HepG2 (cell line): ENCODE results near the gene ANKRD40. TPM values are rescaled to one million over a fixed set of nuclear protein-coding genes. Genes with fewer than 3 reads are reported as not detected.

Source experiments
- ATAC-seq: fragments of 200-7000 bp; cut with Tn5 transposase; 3 replicates; pipeline ENCODE4 v1.9.1; 2020; ENCODE audit warnings: mild to moderate bottlenecking, moderate library complexity
- BruUV-seq: library from RNA; stranded (reverse); fragments of 400-500 nt; replicated peaks from 2 replicates; lab custom pipeline; 2021; lab: Mats Ljungman, UMichigan
- CTCF ChIA-PET: fragments of 300-600 bp; formaldehyde crosslinking; extraction: SDS; loops from one replicate; lab custom pipeline; 2021; ENCODE audit warnings: low total read pairs, inconsistent platforms, low intra/inter-chr PET ratio; lab: Yijun Ruan, JAX
- POLR2A ChIA-PET: fragments of 350-600 bp; sonication (Branson Sonifier 250); formaldehyde crosslinking; loops from one replicate; lab custom pipeline; 2020; ENCODE audit warnings: antibody characterized with exemption, inconsistent platforms; lab: Yijun Ruan, JAX
- DNase-seq: peaks from one replicate; pipeline ENCODE4 v3.0.0-alpha.2; 2015; ENCODE audit warnings: low spot score
- FAIRE-seq: peaks from 3 replicates; lab custom pipeline; 2011; peaks lifted over from hg19 to GRCh38; lab: Jason Lieb, UNC
- H2AFZ ChIP-seq: one replicate; pipeline ENCODE4 v1.6.1; 2011; ENCODE audit warnings: low read length, inconsistent platforms
- H3K27ac ChIP-seq: fragments of 300-600 bp; 3 replicates; pipeline ENCODE4 v1.8.0; 2011; ENCODE audit warnings: mixed run types, mild to moderate bottlenecking, mixed read lengths, low read length, inconsistent platforms; ENCODE audit not compliant: insufficient read depth; ENCODE audit errors: extremely low read length
- H3K27me3 ChIP-seq, 2 experiments: fragments of 200-600 bp in 1 of 2; 2 replicates in 1 of 2; 3 replicates in 1 of 2; pipeline versions ENCODE4 v1.6.0 to v1.8.0; 2011; ENCODE audit warnings: low read length in 2 of 2, mild to moderate bottlenecking in 2 of 2, moderate library complexity in 2 of 2, inconsistent platforms in 1 of 2; ENCODE audit not compliant: insufficient read depth in 2 of 2, control insufficient read depth in 1 of 2
- H3K36me3 ChIP-seq, 2 experiments: fragments of 200-600 bp in 1 of 2; replicated peaks in 1 of 2; 2 replicates in 1 of 2; 3 replicates in 1 of 2; pipeline versions ENCODE4 v1.5.1 to v1.8.0; 2011; ENCODE audit warnings: low read length in 2 of 2, inconsistent platforms in 1 of 2; ENCODE audit not compliant: insufficient read depth in 2 of 2, control insufficient read depth in 1 of 2
- H3K4me1 ChIP-seq: 2 replicates; pipeline ENCODE4 v1.5.1; 2012; ENCODE audit warnings: low read length, inconsistent platforms; ENCODE audit not compliant: insufficient read depth
- H3K4me2 ChIP-seq: 2 replicates; pipeline ENCODE4 v1.6.0; 2011; ENCODE audit warnings: low read depth, low read length, inconsistent platforms
- H3K4me3 ChIP-seq, 3 experiments: fragments of 200-600 bp in 1 of 3; sonication (generic), shearing (Covaris generic) in 1 of 3; replicated peaks in 1 of 3; 2 replicates each; pipeline ENCODE4 v1.5.1; 2011 to 2016; ENCODE audit warnings: low read length in 3 of 3, inconsistent platforms in 2 of 3, low read depth in 2 of 3, mild to moderate bottlenecking in 2 of 3, control low read depth in 1 of 3, mixed read lengths in 1 of 3; ENCODE audit not compliant: insufficient read depth in 1 of 3
- H3K79me2 ChIP-seq: one replicate; pipeline ENCODE4 v1.6.1; 2011; ENCODE audit warnings: low read length, inconsistent platforms; ENCODE audit not compliant: insufficient read depth
- H3K9ac ChIP-seq: 2 replicates; pipeline ENCODE4 v1.6.0; 2011; ENCODE audit warnings: mild to moderate bottlenecking, low read depth, low read length, inconsistent platforms; ENCODE audit not compliant: insufficient read depth
- H3K9me3 ChIP-seq: 2 replicates; pipeline ENCODE4 v1.5.1; 2012; ENCODE audit warnings: mild to moderate bottlenecking, low read length
- H4K20me1 ChIP-seq: 2 replicates; pipeline ENCODE4 v1.6.0; 2011; ENCODE audit warnings: inconsistent platforms, mild to moderate bottlenecking, low read length, moderate library complexity; ENCODE audit not compliant: insufficient read depth
- ATF7 ChIP-seq, 2 experiments: fragments of 450-650 bp in 1 of 2; sonication (generic) in 1 of 2; formaldehyde crosslinking in 1 of 2; IDR thresholded peaks; 2 replicates each; pipeline versions ENCODE4 v1.4.0 to v1.6.1; 2016 to 2020; ENCODE audit warnings: antibody characterized with exemption in 1 of 2, mild to moderate bottlenecking in 1 of 2, missing genetic modification reagents in 1 of 2
- CEBPB ChIP-seq: IDR thresholded peaks from 2 replicates; pipeline ENCODE4 v1.6.1; 2011; ENCODE audit warnings: low read depth, low read length, improper control_type of control experiment, borderline replicate concordance
- FLYWCH1 ChIP-seq: sonication (generic); formaldehyde crosslinking; IDR thresholded peaks from 2 replicates; pipeline ENCODE4 v1.8.1; 2023; ENCODE audit warnings: mild to moderate bottlenecking, missing genetic modification reagents
- HOMEZ ChIP-seq: IDR thresholded peaks from 2 replicates; pipeline ENCODE4 v1.6.1; 2016; ENCODE audit warnings: low read depth
- SRSF1 ChIP-seq: fragments of 200-400 bp; formaldehyde crosslinking; optimal IDR thresholded peaks from 2 replicates; pipeline ENCODE3; 2017; ENCODE audit warnings: mild to moderate bottlenecking, low read depth, low read length, moderate library complexity
- ZBTB14 ChIP-seq: sonication (generic); formaldehyde crosslinking; IDR thresholded peaks from 2 replicates; pipeline ENCODE4 v1.4.0; 2020; ENCODE audit warnings: missing genetic modification reagents
- ZNF580 ChIP-seq: IDR thresholded peaks from 2 replicates; pipeline ENCODE4 v1.6.1; 2016; ENCODE audit warnings: low read depth, borderline replicate concordance
- ZNF761 ChIP-seq: sonication (generic); formaldehyde crosslinking; conservative IDR thresholded peaks from 2 replicates; pipeline ENCODE4 v1.4.0; 2020; ENCODE audit warnings: mild to moderate bottlenecking, missing genetic modification reagents
- WGBS: methylation state at CpG from one replicate; pipeline ENCODE4 v1.1.6; 2017; ENCODE audit warnings: low lambda C conversion rate; 5-methylcytosine and 5-hydroxymethylcytosine counted together
- in situ Hi-C: cut with HindIII; loops from 2 replicates; pipeline ENCODE4 v1.10.0; 2017; ENCODE audit warnings: low pct_unique_long_range_greater_than_20kb; ENCODE audit not compliant: extremely low pct_ligation_motif_present
- intact Hi-C: fragments of 100-400 bp; cut with micrococcal nuclease; formaldehyde crosslinking; loops from one replicate; pipeline ENCODE4 v1.10.0; 2022; ENCODE audit not compliant: unreplicated experiment
- polyA plus RNA-seq, 8 experiments: library from polyadenylated mRNA; depleted of rRNA in 3 of 8; stranded (reverse) in 7 of 8; unstranded in 1 of 8; fragments of >200 nt; fragmentation: Illumina TruSeq in 4 of 8; extraction: Trizol in 4 of 8; gene quantifications; 2 replicates each; pipeline versions ENCODE4 v1.2.1 to v1.2.3, GENCODE V29; 2011 to 2016; ENCODE audit warnings: low read depth in 4 of 8, missing spikeins in 1 of 8, mixed read lengths in 1 of 8; ENCODE audit not compliant: insufficient read depth in 1 of 8
- total RNA-seq, 5 experiments: library from RNA; depleted of rRNA; stranded (reverse); fragments of >200 nt; fragmentation: Illumina TruSeq; extraction: Trizol; gene quantifications; 2 replicates each; pipeline ENCODE4 v1.2.3, GENCODE V29; 2016; ENCODE audit warnings: low read depth in 1 of 5
- TF ChIP-seq, protein P1 (sequence below), 2 experiments: fragments of 450-650 bp in 1 of 2; sonication (generic) in 1 of 2; formaldehyde crosslinking; IDR thresholded peaks; 2 replicates each; pipeline versions ENCODE4 v1.5.0 to v1.8.0; 2020 to 2022; ENCODE audit warnings: mild to moderate bottlenecking in 1 of 2, missing genetic modification reagents in 1 of 2
- TF ChIP-seq, protein P2 (sequence below): IDR thresholded peaks from 2 replicates; pipeline ENCODE4 v1.6.1; 2016
- TF ChIP-seq, protein P3 (sequence below): sonication (generic); formaldehyde crosslinking; conservative IDR thresholded peaks from 2 replicates; pipeline ENCODE4 v1.8.1; 2023; ENCODE audit warnings: missing genetic modification reagents
- TF ChIP-seq, protein P4 (sequence below): sonication (generic); formaldehyde crosslinking; IDR thresholded peaks from 2 replicates; pipeline ENCODE4 v1.5.1; 2020; ENCODE audit warnings: mild to moderate bottlenecking, missing genetic modification reagents, moderate library complexity

The ANKRD40 gene
- total and polyA plus RNA-seq, 2 of the 13 experiments (the other 11 are each of a cell fraction or from before 2014, with no cell fraction given) = 35.0 to 46.4 TPM

GRCh38 chr17:50703162-50703561 lies 4.6 kb downstream of the ANKRD40 start:
- ATAC-seq = no peak
- intact Hi-C loops = no loop called here
- Histone ChIP-seq H3K79me2 (peaks cover 56% of the 10 kb centered on the region), H3K36me3 (peaks cover 7 to 14% of the 10 kb centered on the region in 2 experiments), H4K20me1 (no peaks in the 10 kb centered on the region), H3K4me3 (no peak overlapping the region), H3K27me3 (no peaks in the 10 kb centered on the region; a peak in 1 of 5 replicates), H3K4me1 (peaks cover 42% of the 10 kb centered on the region), H3K9me3 (no peaks in the 10 kb centered on the region), H3K4me2 (peak overlapping the region; percentile 7; the same call in 1 of the 2 replicates), H3K9ac (no peak overlapping the region), H2AFZ (no peak overlapping the region), H3K27ac (no peak overlapping the region)
- 94% methylated on average over 3 of the region's 3 CpGs for WGBS
- ChIA-PET CTCF (no interaction called here), POLR2A (interaction anchor here (1.0 to 6.5 kb wide), 6 partner anchors 9 to 161 kb away, joined by 3 to 97 read pairs (median 5); partner anchors contain the start of gene LUC7L3)
- DNase-seq = no peak
- TF ChIP-seq ZNF761 (CRISPR knock-in tag) (no peak), ZBTB14 (no peak), HOMEZ (CRISPR knock-in tag) (no peak), CEBPB (peak; percentile 48), ZNF580 (CRISPR knock-in tag) (no peak), FLYWCH1 (no peak), SRSF1 (no peak), ATF7 (IDR thresholded peaks at IDR 0.05) (0 out of 2 replicates have a peak, but pooled peaks have one; percentile 3), ATF7 (CRISPR knock-in tag; IDR thresholded peaks at IDR 0.05) (no peak)
- TF ChIP-seq, protein P1, sequence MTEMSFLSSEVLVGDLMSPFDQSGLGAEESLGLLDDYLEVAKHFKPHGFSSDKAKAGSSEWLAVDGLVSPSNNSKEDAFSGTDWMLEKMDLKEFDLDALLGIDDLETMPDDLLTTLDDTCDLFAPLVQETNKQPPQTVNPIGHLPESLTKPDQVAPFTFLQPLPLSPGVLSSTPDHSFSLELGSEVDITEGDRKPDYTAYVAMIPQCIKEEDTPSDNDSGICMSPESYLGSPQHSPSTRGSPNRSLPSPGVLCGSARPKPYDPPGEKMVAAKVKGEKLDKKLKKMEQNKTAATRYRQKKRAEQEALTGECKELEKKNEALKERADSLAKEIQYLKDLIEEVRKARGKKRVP (CRISPR knock-in tag; IDR thresholded peaks at IDR 0.05) = 0 out of 4 replicates have a peak, but pooled peaks of 1 of the 2 experiments have one; percentile 27
- TF ChIP-seq, protein P2, sequence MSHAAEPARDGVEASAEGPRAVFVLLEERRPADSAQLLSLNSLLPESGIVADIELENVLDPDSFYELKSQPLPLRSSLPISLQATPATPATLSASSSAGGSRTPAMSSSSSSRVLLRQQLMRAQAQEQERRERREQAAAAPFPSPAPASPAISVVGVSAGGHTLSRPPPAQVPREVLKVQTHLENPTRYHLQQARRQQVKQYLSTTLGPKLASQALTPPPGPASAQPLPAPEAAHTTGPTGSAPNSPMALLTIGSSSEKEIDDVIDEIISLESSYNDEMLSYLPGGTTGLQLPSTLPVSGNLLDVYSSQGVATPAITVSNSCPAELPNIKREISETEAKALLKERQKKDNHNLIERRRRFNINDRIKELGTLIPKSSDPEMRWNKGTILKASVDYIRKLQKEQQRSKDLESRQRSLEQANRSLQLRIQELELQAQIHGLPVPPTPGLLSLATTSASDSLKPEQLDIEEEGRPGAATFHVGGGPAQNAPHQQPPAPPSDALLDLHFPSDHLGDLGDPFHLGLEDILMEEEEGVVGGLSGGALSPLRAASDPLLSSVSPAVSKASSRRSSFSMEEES (CRISPR knock-in tag) = no peak
- TF ChIP-seq, protein P3, sequence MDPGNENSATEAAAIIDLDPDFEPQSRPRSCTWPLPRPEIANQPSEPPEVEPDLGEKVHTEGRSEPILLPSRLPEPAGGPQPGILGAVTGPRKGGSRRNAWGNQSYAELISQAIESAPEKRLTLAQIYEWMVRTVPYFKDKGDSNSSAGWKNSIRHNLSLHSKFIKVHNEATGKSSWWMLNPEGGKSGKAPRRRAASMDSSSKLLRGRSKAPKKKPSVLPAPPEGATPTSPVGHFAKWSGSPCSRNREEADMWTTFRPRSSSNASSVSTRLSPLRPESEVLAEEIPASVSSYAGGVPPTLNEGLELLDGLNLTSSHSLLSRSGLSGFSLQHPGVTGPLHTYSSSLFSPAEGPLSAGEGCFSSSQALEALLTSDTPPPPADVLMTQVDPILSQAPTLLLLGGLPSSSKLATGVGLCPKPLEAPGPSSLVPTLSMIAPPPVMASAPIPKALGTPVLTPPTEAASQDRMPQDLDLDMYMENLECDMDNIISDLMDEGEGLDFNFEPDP = no peak
- TF ChIP-seq, protein P4, sequence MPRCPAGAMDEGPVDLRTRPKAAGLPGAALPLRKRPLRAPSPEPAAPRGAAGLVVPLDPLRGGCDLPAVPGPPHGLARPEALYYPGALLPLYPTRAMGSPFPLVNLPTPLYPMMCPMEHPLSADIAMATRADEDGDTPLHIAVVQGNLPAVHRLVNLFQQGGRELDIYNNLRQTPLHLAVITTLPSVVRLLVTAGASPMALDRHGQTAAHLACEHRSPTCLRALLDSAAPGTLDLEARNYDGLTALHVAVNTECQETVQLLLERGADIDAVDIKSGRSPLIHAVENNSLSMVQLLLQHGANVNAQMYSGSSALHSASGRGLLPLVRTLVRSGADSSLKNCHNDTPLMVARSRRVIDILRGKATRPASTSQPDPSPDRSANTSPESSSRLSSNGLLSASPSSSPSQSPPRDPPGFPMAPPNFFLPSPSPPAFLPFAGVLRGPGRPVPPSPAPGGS (CRISPR knock-in tag) = no peak
- no TSS peak for BruUV-seq
- FAIRE-seq = no peak
- in situ Hi-C loops = no loop called here
